ENCODE data around the gene BLVRB.
"Not testable (repeated sequence)": the region's sequence is repeated elsewhere in the genome, so short reads cannot be mapped to it uniquely, and the experiment has no call there.

The BLVRB gene

DNA sequence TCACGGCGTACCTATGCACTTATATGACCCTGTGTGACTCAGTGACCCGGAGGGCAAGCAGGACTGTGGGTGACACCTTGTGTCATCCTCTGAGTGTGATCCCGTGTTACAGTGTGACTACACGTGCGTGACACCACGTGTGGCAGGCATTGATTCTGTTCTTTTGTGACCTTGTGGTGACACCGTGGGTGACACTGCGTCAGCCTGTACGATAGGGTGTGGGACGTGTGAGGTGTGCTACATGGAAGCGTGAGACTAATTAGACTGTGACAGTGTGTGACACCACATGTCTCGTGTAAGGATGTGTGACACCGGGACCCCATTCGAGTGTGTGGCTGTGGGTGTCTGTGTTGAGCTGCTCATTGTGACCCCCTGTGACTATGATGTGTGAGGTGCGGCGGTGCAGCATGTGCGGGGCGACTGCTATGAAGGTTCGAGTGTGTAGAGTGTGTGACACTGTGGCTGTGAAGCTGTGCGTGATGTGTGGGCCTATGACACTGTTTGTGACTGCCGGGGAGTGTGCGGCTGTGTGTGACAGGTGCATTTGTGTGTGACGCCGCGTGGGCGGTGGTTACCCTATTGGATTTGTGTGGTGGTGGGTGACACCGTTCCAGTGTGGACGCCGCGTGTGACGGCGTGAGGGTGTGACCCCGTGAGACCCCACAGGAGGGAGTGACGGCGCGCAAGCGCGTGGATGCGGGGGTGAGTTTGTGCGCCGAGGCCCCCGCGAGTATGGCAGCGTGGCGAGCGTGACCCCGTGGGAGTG is 857 bp upstream of the BLVRB start:
- Mint-ChIP-seq H3K4me1 (ENCODE audit: low read depth) (peaks cover 25% of the 10 kb centered on the region), H3K36me3 (no peaks in the 10 kb centered on the region), H3K27ac (peak overlapping the region; percentile 97)

DNA sequence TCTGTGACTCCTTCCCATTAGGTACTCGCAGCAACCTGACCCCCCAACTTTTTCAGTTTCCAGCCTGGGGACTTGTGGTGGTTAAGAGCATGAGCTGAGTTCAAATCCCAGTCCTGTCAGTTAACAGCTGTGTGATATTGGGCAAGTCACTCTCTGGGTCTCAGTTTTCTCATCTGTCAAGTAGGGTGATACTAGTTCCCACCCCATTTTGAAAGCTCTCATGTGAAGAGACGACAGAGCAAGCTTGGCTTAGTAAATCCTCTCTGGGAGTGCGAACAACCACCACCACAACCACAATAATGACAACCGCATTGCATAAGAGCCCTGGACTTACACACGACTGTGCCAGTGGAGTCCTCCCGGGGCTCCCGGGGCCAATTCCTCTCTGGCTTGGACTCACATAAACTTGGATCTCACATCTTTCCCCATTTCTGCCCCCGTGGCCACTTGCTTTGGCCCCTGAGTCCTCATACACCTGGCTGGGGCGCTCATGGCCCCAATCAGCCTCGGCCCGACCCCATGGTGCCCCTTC is 454 bp downstream of the BLVRB start:
- peak overlapping the region; percentile 97 for H3K27ac Mint-ChIP-seq
- peak overlapping the region; percentile 90 for H3K4me3 Mint-ChIP-seq
- peaks cover 5% of the 10 kb centered on the region for H3K27me3 Mint-ChIP-seq
- no peaks in the 10 kb centered on the region for H3K36me3 Mint-ChIP-seq
- peaks cover 25% of the 10 kb centered on the region for H3K4me1 Mint-ChIP-seq (ENCODE audit: low read depth)
- no peaks in the 10 kb centered on the region for H3K9me3 Mint-ChIP-seq (ENCODE audit: low read depth)

More for the DNA sequence above, 857 bp upstream of the BLVRB start:
- Mint-ChIP-seq H3K9me3 (ENCODE audit: low read depth) (no peaks in the 10 kb centered on the region), H3K4me3 (peak overlapping the region; percentile 90), H3K27me3 (peaks cover 5% of the 10 kb centered on the region)

- H3K27ac Mint-ChIP-seq: no peak overlapping the region
- H3K36me3 Mint-ChIP-seq: no peaks in the 10 kb centered on the region
- peaks cover 5% of the 10 kb centered on the region for H3K27me3 Mint-ChIP-seq
- H3K9me3 Mint-ChIP-seq (ENCODE audit: low read depth): no peaks in the 10 kb centered on the region
- H3K4me1 Mint-ChIP-seq (ENCODE audit: low read depth): peaks cover 25% of the 10 kb centered on the region
- H3K4me3 Mint-ChIP-seq: peak overlapping the region; percentile 90
Observed at GRCh38 chr19:40464059-40465024, 1.2 kb downstream of the BLVRB start.

GRCh38 chr19:40463587-40464037 is 1.9 kb downstream of the BLVRB start:
- not testable (repeated sequence) for H3K27me3 Mint-ChIP-seq; H3K36me3 Mint-ChIP-seq; H3K27ac Mint-ChIP-seq; H3K4me3 Mint-ChIP-seq; H3K9me3 Mint-ChIP-seq (ENCODE audit: low read depth)
- peaks cover 25% of the 10 kb centered on the region for H3K4me1 Mint-ChIP-seq (ENCODE audit: low read depth)

GRCh38 chr19:40461669-40462221 is 3.8 kb downstream of the BLVRB start:
- H3K9me3 Mint-ChIP-seq (ENCODE audit: low read depth): no peaks in the 10 kb centered on the region
- peaks cover 4% of the 10 kb centered on the region for H3K27me3 Mint-ChIP-seq
- H3K4me1 Mint-ChIP-seq (ENCODE audit: low read depth): peaks cover 22% of the 10 kb centered on the region
- H3K27ac Mint-ChIP-seq: no peak overlapping the region
- H3K4me3 Mint-ChIP-seq: no peak overlapping the region
- no peaks in the 10 kb centered on the region for H3K36me3 Mint-ChIP-seq

- H3K36me3 Mint-ChIP-seq: no peaks in the 10 kb centered on the region
- H3K4me3 Mint-ChIP-seq: no peak overlapping the region
- no peak overlapping the region for H3K27ac Mint-ChIP-seq
- H3K27me3 Mint-ChIP-seq: no peaks in the 10 kb centered on the region
- no peaks in the 10 kb centered on the region for H3K9me3 Mint-ChIP-seq (ENCODE audit: low read depth)
- H3K4me1 Mint-ChIP-seq (ENCODE audit: low read depth): peaks cover 10% of the 10 kb centered on the region
Observed at GRCh38 chr19:40460185-40460584, 5.4 kb downstream of the BLVRB start.

DNA sequence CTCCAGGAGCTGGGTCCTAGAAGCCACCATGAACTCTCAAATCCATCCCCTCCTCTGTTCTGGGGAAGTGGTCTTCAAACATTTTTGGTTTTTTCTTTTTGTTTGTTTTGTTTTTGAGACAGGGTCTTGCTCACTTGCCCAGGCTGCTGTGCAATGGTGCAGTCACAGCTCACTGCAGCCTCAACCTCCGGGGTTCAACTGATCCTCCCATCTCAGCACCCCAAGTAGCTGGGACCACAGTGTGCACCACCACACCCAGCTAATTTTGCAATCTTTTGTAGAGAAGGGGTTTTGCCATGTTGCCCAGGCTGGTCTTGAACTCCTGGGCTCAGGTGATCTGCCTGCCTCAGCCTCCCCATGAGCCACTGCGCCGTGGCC is 7.0 kb downstream of the BLVRB start:
- Mint-ChIP-seq H3K36me3 (no peaks in the 10 kb centered on the region), H3K4me3 (no peak overlapping the region), H3K27ac (no peak overlapping the region)

DNA sequence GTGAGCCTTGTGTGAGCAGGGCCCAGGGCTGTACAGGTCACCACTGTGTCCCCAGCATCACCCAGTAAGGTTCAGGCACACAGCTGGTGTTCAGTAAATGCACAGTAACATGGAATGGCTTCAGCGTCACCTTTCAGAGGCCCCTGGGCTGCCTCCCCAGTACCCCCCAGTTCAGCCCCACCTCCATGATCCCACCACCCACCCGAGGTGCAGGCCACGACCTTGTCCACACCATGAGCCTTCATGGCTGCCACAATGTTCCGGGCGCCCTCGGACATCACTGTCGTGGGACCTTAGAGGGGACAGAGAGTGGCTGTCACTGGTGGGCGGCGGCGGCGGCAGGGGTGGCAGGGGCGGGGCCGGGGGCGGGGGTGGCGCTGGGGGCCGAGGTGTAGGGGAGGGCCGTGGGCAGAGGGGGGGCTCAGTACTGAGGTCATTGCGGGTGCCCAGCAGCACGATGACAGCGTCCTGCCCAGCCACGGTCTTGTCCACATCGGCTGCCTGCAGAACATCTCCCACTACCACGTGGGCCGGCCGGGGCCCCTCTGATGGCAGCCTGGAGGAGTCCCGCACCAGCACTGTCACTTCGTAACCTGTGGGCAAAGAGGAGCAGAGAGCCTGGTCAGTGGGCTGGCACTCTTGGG is 7.5 kb downstream of the BLVRB start:
- H3K36me3 Mint-ChIP-seq: peaks cover 2% of the 10 kb centered on the region
- H3K27me3 Mint-ChIP-seq: no peaks in the 10 kb centered on the region
- H3K27ac Mint-ChIP-seq: no peak overlapping the region
- H3K9me3 Mint-ChIP-seq (ENCODE audit: low read depth): no peaks in the 10 kb centered on the region
- H3K4me1 Mint-ChIP-seq (ENCODE audit: low read depth): peaks cover 1% of the 10 kb centered on the region
- H3K4me3 Mint-ChIP-seq: no peak overlapping the region

More for the DNA sequence above, 7.0 kb downstream of the BLVRB start:
- Mint-ChIP-seq H3K4me1 (ENCODE audit: low read depth) (peaks cover 1% of the 10 kb centered on the region), H3K27me3 (no peaks in the 10 kb centered on the region), H3K9me3 (ENCODE audit: low read depth) (no peaks in the 10 kb centered on the region)

GRCh38 chr19:40457048-40457447 is 8.5 kb downstream of the BLVRB start:
- no peak overlapping the region for H3K4me3 Mint-ChIP-seq
- H3K4me1 Mint-ChIP-seq (ENCODE audit: low read depth): no peaks in the 10 kb centered on the region
- H3K27me3 Mint-ChIP-seq: no peaks in the 10 kb centered on the region
- H3K36me3 Mint-ChIP-seq: peaks cover 2% of the 10 kb centered on the region
- no peaks in the 10 kb centered on the region for H3K9me3 Mint-ChIP-seq (ENCODE audit: low read depth)
- H3K27ac Mint-ChIP-seq: no peak overlapping the region

DNA sequence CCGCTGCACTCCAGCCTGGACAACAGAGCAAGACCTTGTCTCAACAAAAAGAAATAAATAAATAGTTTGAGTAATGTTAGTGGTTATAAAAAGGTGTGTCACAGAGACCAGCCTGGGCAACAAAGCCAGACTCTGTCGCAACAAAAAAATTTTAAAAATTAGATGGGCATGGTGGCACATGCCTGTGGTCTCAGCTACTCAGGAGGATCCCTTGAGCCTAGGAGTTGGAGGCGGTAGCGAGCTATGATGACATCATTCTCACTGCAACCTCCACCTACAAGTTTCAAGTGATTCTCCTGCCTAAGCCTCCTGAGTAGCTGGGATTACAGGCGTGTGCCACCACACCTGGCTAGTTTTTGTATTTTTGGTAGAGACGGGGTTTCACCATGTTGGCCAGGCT is 11.6 kb downstream of the BLVRB start:
- H3K9me3 Mint-ChIP-seq (ENCODE audit: low read depth); H3K4me1 Mint-ChIP-seq (ENCODE audit: low read depth); H3K27ac Mint-ChIP-seq; H3K4me3 Mint-ChIP-seq; H3K27me3 Mint-ChIP-seq; H3K36me3 Mint-ChIP-seq: not testable (repeated sequence)

DNA sequence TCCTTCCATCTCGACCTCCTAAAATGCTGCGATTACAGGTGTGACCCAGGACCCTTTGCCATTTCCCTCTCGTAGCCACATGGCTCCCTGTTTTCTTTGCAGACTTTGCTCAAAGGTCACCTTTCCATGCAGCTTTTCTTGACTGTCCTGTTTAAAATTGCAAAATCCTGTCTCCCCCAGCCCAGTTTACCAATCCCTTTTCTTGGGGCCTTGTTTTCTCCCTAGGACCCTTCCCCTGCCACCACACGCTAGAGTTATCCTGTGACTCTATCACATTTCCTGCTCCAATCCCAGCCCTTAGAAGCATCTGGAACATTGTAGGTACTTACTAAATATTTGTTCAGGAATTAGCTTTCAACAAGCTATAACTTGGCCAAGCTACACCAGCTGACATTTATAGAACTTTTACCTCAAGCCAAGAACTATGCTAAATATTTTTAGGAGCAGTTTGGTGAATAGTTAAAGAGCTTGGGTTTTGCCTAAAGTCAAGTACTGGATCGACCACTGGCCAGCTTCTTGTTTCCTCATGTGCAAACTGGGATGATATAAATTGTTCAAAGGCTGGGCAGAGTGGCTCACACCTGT is 12.3 kb downstream of the BLVRB start:
- Mint-ChIP-seq H3K9me3 (ENCODE audit: low read depth) (no peaks in the 10 kb centered on the region), H3K4me3 (no peak overlapping the region), H3K36me3 (peaks cover 5% of the 10 kb centered on the region), H3K4me1 (ENCODE audit: low read depth) (no peaks in the 10 kb centered on the region), H3K27ac (no peak overlapping the region), H3K27me3 (no peaks in the 10 kb centered on the region)

GRCh38 chr19:40452016-40452415 is 13.5 kb downstream of the BLVRB start:
- Mint-ChIP-seq H3K27ac (no peak overlapping the region), H3K36me3 (peaks cover 5% of the 10 kb centered on the region), H3K27me3 (no peaks in the 10 kb centered on the region), H3K9me3 (ENCODE audit: low read depth) (no peaks in the 10 kb centered on the region), H3K4me3 (no peak overlapping the region), H3K4me1 (ENCODE audit: low read depth) (no peaks in the 10 kb centered on the region)

DNA sequence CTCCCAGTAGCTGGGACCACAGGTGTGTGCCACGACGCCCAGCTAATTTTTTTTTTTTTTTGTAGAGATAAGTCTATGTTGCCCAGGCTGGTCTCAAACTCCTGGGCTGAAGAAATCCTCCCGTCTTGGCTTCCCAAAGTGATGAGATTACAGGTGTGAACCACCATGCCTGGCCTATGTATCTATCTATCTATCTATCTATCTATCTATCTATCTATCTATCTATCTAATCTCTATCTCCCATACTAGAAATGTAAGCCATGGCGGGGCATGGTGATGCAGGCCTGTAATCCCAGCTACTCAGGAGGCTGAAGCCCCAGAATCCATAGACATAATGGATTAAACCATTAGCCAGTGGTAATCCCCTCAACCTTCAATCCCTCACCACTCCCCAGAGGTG is 14.9 kb downstream of the BLVRB start:
- Mint-ChIP-seq H3K27me3 (no peaks in the 10 kb centered on the region), H3K4me1 (ENCODE audit: low read depth) (no peaks in the 10 kb centered on the region), H3K4me3 (no peak overlapping the region), H3K27ac (no peak overlapping the region), H3K36me3 (peaks cover 5% of the 10 kb centered on the region), H3K9me3 (ENCODE audit: low read depth) (no peaks in the 10 kb centered on the region)

GRCh38 chr19:40449506-40449905 is 16.0 kb downstream of the BLVRB start:
- no peaks in the 10 kb centered on the region for H3K27me3 Mint-ChIP-seq
- peaks cover 6% of the 10 kb centered on the region for H3K4me1 Mint-ChIP-seq (ENCODE audit: low read depth)
- no peak overlapping the region for H3K27ac Mint-ChIP-seq
- no peaks in the 10 kb centered on the region for H3K9me3 Mint-ChIP-seq (ENCODE audit: low read depth)
- peaks cover 5% of the 10 kb centered on the region for H3K36me3 Mint-ChIP-seq
- H3K4me3 Mint-ChIP-seq: no peak overlapping the region

Data from activated naive CD8-positive, alpha-beta T cell (primary cell).